Natural killer cell (primary cell): ENCODE results near the gene LRRC49. TPM values are rescaled to one million over a fixed set of nuclear protein-coding genes. Genes with fewer than 3 reads are reported as not detected.

Experiments used
- ATAC-seq, 3 donors: fragments of 150-1000 bp in 2 of 3; fragments of 200-7000 bp in 1 of 3; cut with Tn5 transposase; 1 replicate in 1 of 3; 2 replicates in 2 of 3; pipeline ENCODE4 v1.10.0; 2021; ENCODE audit warnings: mild to moderate bottlenecking in 2 of 3, moderate library complexity in 2 of 3
- DNase-seq, 2 donors: peaks; one replicate each; pipeline versions ENCODE4 v3.0.0 to v3.0.0-alpha.2; 2013 to 2021; ENCODE audit warnings: mixed read lengths in 1 of 2
- H3K27ac ChIP-seq: one replicate; pipeline ENCODE4 v1.5.1; 2013; ENCODE audit warnings: mild to moderate bottlenecking, low read length
- H3K27me3 ChIP-seq: one replicate; pipeline ENCODE4 v1.6.1; 2013; ENCODE audit warnings: low read length; ENCODE audit not compliant: control insufficient read depth, insufficient read depth
- H3K36me3 ChIP-seq: one replicate; pipeline ENCODE4 v1.6.1; 2013; ENCODE audit warnings: low read length; ENCODE audit not compliant: control insufficient read depth, insufficient read depth
- H3K4me1 ChIP-seq: one replicate; pipeline ENCODE4 v1.6.1; 2013; ENCODE audit warnings: low read length; ENCODE audit not compliant: control insufficient read depth, insufficient read depth
- H3K4me3 ChIP-seq: one replicate; pipeline ENCODE4 v1.5.1; 2013; ENCODE audit warnings: low read length
- H3K9me3 ChIP-seq: one replicate; pipeline ENCODE4 v1.6.1; 2013; ENCODE audit warnings: low read length; ENCODE audit not compliant: control insufficient read depth, insufficient read depth
- H3K27ac Mint-ChIP-seq, 2 donors: one replicate each; pipeline ENCODE4 v1.8.0; 2022; ENCODE audit warnings: mild to moderate bottlenecking in 2 of 2, mixed read lengths in 2 of 2, moderate library complexity in 1 of 2
- H3K27me3 Mint-ChIP-seq, 2 donors: one replicate each; pipeline ENCODE4 v1.8.0; 2022; ENCODE audit warnings: low read depth in 2 of 2, mixed read lengths in 2 of 2
- H3K36me3 Mint-ChIP-seq: one replicate; pipeline ENCODE4 v1.8.0; 2022; ENCODE audit warnings: mixed read lengths
- H3K4me1 Mint-ChIP-seq, 2 donors: one replicate each; pipeline ENCODE4 v1.8.0; 2022; ENCODE audit warnings: mixed read lengths in 2 of 2
- H3K4me3 Mint-ChIP-seq: one replicate; pipeline ENCODE4 v1.8.0; 2022; ENCODE audit warnings: mild to moderate bottlenecking, moderate library complexity, mixed read lengths
- H3K9me3 Mint-ChIP-seq, 2 donors: one replicate each; pipeline ENCODE4 v1.8.0; 2022; ENCODE audit warnings: mixed read lengths in 2 of 2
- CTCF ChIP-seq: fragments of 200-600 bp; IDR thresholded peaks from one replicate; pipeline ENCODE4 v1.8.0; 2022; ENCODE audit warnings: antibody characterized with exemption
- WGBS: methylation state at CpG from one replicate; pipeline ENCODE4 v1.1.7; 2013; ENCODE audit warnings: missing lambda C conversion rate; ENCODE audit not compliant: insufficient coverage; 5-methylcytosine and 5-hydroxymethylcytosine counted together
- intact Hi-C: fragments of 100-400 bp; cut with micrococcal nuclease; formaldehyde crosslinking; loops from one replicate; pipeline ENCODE4 v1.14.2; 2022
- total RNA-seq, 4 donors: library from RNA; stranded (reverse); fragments of 120-200 nt in 1 of 4; gene quantifications; one replicate each; pipeline versions ENCODE4 v1.2.3 to v1.2.4, GENCODE V29; 2013 to 2022

LRRC49 gene
- total RNA-seq, 3 donors from 2014 or later (not counting 1 experiment from before 2014, with no cell fraction given) = 0.14 to 0.38 TPM; not detected in 1

DNA sequence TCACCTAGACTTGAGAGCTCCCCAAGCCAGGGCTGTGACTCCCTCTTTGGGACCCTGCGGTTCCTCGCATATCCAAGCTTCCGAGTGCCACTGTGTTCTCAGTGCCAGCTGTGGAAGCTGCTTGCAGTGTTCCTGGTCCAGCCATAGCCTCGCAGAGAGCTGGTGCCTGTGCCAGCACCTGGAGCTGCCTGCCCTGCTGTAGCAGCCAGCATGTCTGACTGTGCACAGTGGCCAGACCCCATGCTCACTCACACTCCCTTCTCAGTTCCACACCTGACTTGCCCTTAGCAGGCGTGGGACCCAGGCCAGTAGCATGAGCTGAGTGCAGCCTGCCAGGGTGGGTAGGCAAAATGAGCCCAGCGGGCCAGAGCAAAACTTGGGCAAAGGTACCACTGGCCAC, 25.3 kb downstream of the LRRC49 start:
- Histone ChIP-seq H3K4me3 (no peak overlapping the region), H3K27ac (no peak overlapping the region), H3K9me3 (peaks cover 4% of the 10 kb centered on the region), H3K36me3 (no peaks in the 10 kb centered on the region), H3K4me1 (no peaks in the 10 kb centered on the region), H3K27me3 (no peaks in the 10 kb centered on the region)
- Mint-ChIP-seq H3K9me3 (peaks cover 0 to 5% of the 10 kb centered on the region in 2 donors), H3K27ac (no peak overlapping the region), H3K4me1 (no peaks in the 10 kb centered on the region), H3K27me3 (peaks cover 12 to 41% of the 10 kb centered on the region in 2 donors), H3K4me3 (no peak overlapping the region), H3K36me3 (no peaks in the 10 kb centered on the region)
- no peak for ATAC-seq
- WGBS = 94% methylated on average over 6 of the region's 6 CpGs
- DNase-seq = no peak
- intact Hi-C loops = no loop called here
- no peak for TF ChIP-seq CTCF

DNA sequence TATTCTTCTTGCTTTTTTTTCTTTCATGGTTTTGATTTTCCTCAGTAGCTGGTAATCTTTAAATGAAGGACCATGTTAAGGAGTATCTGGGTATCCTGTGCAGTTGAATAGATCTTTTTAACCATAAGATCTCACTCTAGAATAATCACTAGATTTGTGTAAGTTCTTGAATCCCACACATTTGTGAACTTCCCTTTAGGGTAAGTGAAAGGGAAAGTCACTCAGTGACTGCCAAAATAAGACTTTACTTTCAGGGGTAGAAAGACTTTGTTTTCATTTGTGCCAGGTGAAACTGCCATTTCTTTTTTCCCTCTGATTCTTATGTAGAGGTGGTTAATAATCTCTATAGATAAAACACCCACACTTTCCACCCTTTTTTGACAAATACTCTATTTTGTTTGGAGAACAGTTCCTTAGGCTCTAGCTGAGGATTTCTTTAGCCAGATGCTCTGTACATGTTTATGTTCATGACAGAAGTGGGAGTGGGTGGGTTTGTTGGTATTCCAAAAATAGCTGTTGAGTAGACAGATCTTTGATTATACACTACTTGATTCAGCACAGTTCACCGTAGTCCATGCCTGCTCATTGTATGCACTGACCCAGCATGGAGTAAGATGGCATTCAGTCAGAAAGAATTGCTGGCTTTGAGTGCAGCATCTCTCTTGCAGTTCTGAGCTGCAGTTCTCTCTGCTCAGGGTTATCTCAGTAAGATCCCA, 28.5 kb downstream of the LRRC49 start:
- Mint-ChIP-seq H3K27me3 (peaks cover 9 to 55% of the 10 kb centered on the region in 2 donors), H3K9me3 (peaks cover 0 to 5% of the 10 kb centered on the region in 2 donors), H3K4me3 (no peak overlapping the region), H3K4me1 (no peaks in the 10 kb centered on the region), H3K36me3 (no peaks in the 10 kb centered on the region), H3K27ac (no peak overlapping the region)
- ATAC-seq = no peak
- Histone ChIP-seq H3K9me3 (peaks cover 4% of the 10 kb centered on the region), H3K36me3 (no peaks in the 10 kb centered on the region), H3K4me1 (no peaks in the 10 kb centered on the region), H3K27ac (no peak overlapping the region), H3K4me3 (no peak overlapping the region), H3K27me3 (no peaks in the 10 kb centered on the region)
- intact Hi-C loops = no loop called here
- 50% methylated on average over 1 of the region's 1 CpG for WGBS
- DNase-seq = no peak
- no peak for TF ChIP-seq CTCF

- no peak overlapping the region for H3K27ac Mint-ChIP-seq
- no peaks in the 10 kb centered on the region for H3K4me1 Mint-ChIP-seq
- 97% methylated on average over 2 of the region's 2 CpGs for WGBS
- H3K27me3 Mint-ChIP-seq = peaks cover 11 to 55% of the 10 kb centered on the region in 2 donors
- Histone ChIP-seq H3K4me3 (no peak overlapping the region), H3K9me3 (peaks cover 4% of the 10 kb centered on the region), H3K27me3 (no peaks in the 10 kb centered on the region), H3K36me3 (no peaks in the 10 kb centered on the region), H3K27ac (no peak overlapping the region), H3K4me1 (no peaks in the 10 kb centered on the region)
- H3K36me3 Mint-ChIP-seq = no peaks in the 10 kb centered on the region
- intact Hi-C loops = no loop called here
- H3K4me3 Mint-ChIP-seq = no peak overlapping the region
- H3K9me3 Mint-ChIP-seq = peaks cover 0 to 5% of the 10 kb centered on the region in 2 donors
- no peak for DNase-seq
- no peak for TF ChIP-seq CTCF
- no peak for ATAC-seq
These were observed 29.5 kb downstream of the LRRC49 start for GRCh38 chr15:70922119-70922518.
